Stimulated activated CD4-positive, alpha-beta T cell treated with anti-CD3 and anti-CD28 coated beads, Interleukin-15, amount 100 ng/mL, for 24 hours (primary cell): ENCODE data around the gene C14orf180.
"Not testable (repeated sequence)": the region's sequence is repeated elsewhere in the genome, so short reads cannot be mapped to it uniquely, and the experiment has no call there.

Source experiments
- DNase-seq: peaks from one replicate; pipeline ENCODE4 v3.0.0-alpha.2; 2020

C14orf180 gene

GRCh38 chr14:104633276-104634137 lies 53.9 kb downstream of the C14orf180 start:
- no peak for DNase-seq

DNA sequence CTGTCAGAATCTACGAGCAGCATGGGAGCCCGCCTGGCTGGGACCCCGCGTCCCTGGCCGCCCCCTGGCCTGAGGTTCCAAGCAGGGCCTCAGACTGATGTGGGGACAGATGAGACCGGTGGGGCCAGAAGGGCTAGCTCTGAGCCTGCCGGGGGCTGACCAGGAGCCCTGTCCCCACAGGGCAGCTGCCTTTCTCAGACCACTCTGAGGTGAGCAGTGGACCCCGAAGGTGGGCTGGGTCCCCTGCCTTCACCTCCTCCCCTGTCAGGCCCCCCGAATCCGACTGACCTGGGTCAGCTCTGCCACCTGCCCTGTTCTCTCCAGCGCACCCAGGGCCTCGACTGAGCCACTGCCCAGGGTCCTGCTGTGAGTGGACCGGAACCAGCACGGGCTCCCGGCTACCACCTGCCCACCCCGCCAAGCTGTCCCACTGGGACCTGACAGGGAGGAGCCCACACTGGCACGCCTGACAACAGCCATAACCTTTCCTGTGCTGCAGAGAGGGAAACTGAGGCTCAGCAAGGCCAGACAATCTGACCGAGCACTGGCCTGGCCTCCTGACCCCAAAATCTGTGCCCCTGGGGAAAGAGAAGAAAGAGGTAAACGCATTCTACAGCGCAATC lies 54.7 kb downstream of the C14orf180 start:
- no peak for DNase-seq

DNA sequence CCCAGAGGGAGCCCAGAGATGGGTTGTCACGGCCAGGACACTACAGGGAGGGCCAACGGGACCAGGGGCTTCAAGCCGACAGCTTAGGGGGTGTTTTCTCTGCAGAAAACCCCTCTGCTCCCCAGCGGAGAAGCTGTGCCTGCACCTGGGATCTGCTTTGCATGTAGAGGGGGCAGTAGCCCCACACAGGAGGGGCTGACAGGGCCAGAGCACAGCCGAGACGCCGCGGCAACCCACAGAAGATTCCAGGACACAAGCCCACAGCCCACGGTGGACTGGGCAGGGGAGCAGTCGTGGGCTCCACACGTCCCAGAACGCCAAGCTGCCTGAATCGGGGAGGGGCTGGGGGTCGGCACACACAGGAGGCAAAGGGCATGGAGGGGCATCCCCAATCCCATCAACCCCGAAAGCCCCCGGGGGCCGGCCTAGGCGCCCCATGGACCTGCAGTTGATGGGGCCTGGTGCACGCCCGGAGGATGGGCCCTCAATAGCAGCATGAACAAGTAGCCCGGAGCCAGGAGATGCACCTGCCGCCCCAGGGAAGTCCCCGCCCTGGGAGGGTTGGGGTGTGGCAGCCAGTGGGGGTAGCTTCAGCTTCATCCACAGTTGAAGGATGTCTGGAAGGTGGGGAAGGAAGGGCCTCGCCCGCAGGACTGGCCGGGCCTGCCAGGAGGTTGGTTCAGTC lies 55.5 kb downstream of the C14orf180 start:
- no peak for DNase-seq

DNA sequence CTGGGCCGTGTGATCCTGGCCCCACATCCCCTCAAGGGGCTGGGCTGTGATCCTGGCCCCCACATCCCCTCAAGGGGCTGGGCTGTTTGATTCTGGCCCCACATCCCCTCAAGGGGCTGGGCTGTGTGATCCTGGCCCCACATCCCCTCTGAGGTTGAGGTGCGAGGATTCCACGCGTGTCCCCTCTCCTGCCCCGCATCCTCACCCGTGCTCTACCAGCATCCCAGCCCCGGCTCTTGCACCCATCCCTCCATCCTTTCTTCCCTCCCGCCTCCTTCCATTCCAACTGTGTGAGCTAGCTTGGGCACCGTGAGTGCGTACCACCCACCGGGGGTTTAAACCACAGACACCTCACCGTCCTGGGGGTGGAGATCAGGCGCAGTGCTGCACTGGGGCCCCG lies 56.2 kb downstream of the C14orf180 start:
- DNase-seq: no peak

DNA sequence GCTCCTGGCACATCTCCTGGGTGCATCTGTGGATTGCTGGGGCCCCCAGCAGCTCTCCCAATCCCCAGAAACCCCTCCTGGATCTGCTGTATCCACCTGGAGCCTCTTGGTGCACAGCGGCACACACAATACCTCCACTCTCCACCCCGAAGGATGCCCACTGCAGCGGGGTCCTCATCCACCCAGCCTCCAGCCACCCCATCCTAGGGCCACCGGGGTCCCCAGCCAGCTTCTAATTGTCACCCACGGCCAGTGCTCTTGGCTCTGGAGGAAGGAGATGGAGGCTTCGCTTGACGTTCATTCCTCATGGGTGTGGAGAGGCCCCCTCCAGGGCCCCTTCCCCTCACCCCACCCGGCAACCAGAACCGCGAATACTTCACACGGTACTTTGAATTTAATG lies 56.6 kb downstream of the C14orf180 start:
- DNase-seq: no peak

DNA sequence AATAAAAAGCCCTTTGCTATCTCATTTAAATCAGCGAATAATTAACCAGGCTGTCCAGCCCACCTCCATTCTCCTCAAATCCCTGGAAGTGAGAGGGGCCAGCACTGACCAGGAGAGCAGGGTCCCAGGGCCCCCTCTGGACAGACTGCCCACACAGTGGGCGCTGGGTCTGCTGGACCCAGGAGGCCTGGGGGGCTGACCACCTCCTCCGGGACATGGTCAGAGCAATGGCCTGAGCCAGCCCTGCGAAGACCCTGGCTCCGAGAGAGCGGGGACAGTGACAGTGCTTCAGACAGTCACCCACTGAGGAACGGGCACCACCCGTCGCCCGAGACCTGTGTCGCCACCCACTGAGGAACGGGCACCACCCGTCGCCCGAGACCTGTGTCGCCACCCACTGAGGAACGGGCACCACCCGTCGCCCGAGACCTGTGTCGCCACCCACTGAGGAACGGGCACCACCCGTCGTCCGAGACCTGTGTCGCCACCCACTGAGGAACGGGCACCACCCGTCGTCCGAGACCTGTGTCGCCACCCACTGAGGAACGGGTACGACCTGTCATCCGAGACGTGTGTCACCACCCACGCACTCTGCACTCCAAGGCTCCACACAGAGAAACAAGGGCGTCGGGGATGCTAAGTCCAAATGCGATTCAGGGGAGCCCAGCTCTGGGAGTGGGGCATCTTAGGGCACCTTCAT lies 57.4 kb downstream of the C14orf180 start:
- DNase-seq: not testable (repeated sequence)

GRCh38 chr14:104637546-104638003 lies 58.0 kb downstream of the C14orf180 start:
- no peak for DNase-seq

DNA sequence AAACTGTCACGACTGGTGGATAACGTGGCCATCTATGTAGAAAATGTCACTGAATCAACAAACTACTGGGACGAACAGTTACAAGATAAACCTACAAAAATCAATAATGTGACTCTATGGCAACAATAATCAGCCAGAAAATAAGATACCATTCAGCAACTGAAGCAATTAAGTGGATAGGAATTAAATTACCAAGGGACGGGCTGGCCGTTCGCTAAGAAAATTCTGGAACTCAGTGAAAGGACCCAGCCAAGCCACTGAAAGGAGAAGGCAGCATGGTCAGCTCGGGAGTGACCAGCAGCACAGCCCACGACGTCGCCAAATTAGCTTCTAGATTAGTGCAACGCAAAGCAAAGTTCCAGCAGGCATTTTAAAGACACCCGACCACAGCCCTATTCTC lies 58.6 kb downstream of the C14orf180 start:
- DNase-seq: no peak

DNA sequence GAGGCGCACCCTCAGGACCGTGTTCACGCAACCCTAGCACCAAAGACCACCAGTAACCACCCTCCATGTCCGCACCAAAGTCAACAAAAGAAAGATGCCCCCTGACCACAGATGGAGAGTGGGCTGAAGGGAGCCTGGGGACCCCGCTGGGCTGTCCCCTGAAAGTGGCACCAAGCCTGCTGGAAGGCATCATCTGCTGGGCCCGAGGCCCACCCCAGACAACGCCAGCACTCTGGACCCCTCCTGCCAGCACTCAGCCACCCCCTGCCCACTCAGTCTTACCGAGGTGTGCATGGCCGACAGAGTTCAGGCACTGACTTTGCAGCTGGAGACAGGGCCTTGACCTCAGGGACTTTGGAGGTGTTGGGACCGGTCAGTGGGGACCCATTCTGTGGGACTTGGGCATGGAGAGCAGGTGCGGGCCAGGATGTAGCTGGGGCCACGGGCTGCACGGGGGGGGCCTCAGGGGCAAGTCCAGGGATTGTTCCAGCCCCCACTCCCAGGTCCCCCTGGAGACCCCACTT lies 59.4 kb downstream of the C14orf180 start:
- DNase-seq: no peak

DNA sequence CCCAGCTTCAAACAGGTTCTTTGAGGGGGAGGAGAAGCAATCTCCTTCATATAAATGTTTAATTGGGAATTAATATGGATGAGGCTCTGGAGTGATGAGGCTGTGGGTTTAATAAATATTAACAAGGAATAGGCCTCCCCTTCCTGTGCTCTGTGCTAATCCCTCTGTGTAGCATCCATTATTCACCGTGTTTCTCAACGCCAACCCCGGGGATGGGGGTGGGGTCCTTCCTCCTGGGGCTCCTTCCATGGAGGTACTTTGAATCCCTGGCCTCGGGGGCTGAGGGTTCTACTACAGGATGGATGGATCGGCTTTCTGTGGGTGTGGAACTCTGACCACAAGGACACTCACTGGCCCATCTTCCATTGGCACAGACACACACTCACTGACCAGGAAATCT lies 59.9 kb downstream of the C14orf180 start:
- DNase-seq: no peak
